NCI-H510A treated with DMSO at 0.1 percent for 48 hours (cell line): ENCODE results near the gene USP43.
"Not testable (repeated sequence)": the region's sequence is repeated elsewhere in the genome, so short reads cannot be mapped to it uniquely, and the experiment has no call there.

Source experiments
- DNase-seq: peaks from one replicate; lab custom pipeline; 2025; lab: John Stamatoyannopoulos, UW

The USP43 gene

GRCh38 chr17:9644910-9645751 lies at the start of gene USP43:
Gene USP43, plus strand, starts transcription at chr17:9645517. Its CDS starts 116 bp downstream, at chr17:9645633.
- DNase-seq = peak; percentile 84

GRCh38 chr17:9597638-9598037 lies 47.7 kb upstream of the USP43 start:
- DNase-seq = not testable (repeated sequence)

DNA sequence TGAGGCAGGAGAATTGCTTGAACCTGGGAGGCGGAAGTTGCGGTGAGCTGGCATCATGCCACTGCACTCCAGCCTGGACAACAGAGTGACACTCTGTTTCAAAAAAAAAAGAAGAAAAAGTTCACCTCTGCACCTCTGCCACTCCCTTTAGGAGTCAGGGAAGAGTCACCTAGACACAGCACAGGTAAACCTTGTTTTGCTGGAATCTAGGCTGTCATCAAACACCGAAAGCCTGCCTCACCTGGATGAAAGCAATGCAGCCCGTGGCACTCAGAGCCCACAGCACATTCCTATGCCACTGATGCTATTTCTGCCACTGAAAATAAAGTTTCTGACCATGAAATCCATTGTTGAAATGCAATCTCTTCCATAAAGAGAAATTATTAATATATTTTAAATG lies 46.7 kb upstream of the USP43 start:
- DNase-seq = no peak

- DNase-seq = not testable (repeated sequence)
Measured at GRCh38 chr17:9604583-9604982, 40.7 kb upstream of the USP43 start.

DNA sequence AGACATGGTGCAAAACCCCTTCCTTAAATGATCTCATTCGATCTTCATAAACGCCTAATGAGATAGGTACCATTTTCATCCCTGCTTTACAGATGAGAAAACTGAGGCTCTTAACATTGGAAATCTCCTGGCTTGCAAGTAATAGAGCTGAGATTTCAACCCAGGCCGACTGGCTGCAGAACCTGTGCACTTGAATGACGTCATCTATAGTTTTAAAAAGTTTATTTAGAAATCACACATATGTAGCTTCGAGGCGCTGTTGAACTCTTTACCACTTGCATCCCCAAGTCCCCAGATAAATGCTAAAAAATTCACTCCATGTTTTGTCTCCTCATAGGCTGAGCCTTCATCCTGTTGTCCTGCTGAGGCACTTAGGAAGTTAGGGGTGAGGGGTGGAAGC lies 38.9 kb upstream of the USP43 start:
- no peak for DNase-seq

- DNase-seq = not testable (repeated sequence)
Measured at GRCh38 chr17:9607058-9607457, 38.3 kb upstream of the USP43 start.

- no peak for DNase-seq
Measured at GRCh38 chr17:9611557-9611956, 33.8 kb upstream of the USP43 start.

GRCh38 chr17:9612006-9612405 lies 33.3 kb upstream of the USP43 start:
- DNase-seq = no peak

GRCh38 chr17:9615486-9615885 lies 29.8 kb upstream of the USP43 start:
- DNase-seq = no peak

GRCh38 chr17:9622961-9623360 lies 22.4 kb upstream of the USP43 start:
- DNase-seq = no peak

- no peak for DNase-seq
Measured at GRCh38 chr17:9628509-9628908, 16.8 kb upstream of the USP43 start.

DNA sequence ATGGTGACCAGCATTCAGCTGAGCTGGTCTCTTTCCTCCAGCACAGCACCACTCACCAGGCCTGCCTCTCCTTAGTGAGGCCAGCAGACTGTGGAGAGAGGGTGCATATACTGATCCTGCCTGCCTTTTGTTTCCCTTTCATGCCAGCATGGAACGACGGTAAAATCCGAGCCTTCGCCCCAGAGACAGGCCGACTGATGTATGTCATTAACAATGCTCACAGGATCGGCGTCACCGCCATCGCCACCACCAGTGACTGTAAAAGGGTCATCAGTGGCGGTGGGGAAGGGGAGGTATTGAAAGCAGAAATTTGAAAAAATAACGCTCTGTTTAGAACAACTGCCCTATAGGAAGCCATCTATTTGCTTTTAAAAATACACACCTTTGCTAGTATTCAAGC lies 12.6 kb upstream of the USP43 start:
- DNase-seq = no peak

DNA sequence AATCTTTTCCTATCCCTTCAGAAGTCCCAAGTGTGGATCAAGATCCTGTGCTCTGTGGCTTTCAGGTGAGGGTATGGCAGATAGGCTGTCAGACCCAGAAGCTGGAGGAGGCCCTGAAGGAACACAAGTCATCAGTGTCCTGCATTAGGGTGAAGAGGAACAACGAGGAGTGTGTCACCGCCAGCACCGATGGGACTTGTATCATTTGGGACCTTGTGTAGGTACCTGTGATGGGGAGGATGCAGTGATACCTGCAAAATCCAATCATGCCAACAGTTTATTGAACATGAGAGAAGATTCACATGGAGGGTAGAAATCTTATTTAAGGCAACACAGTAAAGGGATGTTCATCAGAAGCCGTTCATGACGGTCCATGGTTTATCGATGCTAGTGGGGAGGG lies 10.0 kb upstream of the USP43 start:
- no peak for DNase-seq

- no peak for DNase-seq
Measured at GRCh38 chr17:9636501-9636900, 8.8 kb upstream of the USP43 start.

- DNase-seq = not testable (repeated sequence)
Measured at GRCh38 chr17:9640388-9640787, 4.9 kb upstream of the USP43 start.

DNA sequence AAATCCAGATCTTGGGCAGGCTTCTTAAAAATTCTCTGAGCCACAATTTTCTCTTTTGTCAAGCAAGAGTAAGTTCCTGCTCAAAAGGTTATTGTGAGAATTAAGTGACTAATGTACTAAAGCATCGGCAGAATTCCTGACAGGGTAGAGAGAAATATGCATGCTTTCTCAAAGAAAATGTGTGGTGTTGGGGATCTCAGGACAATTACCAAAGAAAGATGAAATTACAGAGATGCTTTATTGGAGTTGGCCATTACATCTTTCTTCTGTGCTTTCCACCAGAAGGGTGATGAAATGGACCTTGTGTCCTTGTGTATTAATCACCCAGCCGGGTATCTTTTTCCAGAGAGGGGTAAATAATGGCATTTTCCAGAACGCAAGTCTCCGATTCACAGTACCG lies 1.7 kb upstream of the USP43 start:
- no peak for DNase-seq

GRCh38 chr17:9645851-9646545 lies 681 bp downstream of the USP43 start:
- DNase-seq = peak; percentile 58

- peak; percentile 34 for DNase-seq
Measured at GRCh38 chr17:9646546-9646885, 1.2 kb downstream of the USP43 start.

DNA sequence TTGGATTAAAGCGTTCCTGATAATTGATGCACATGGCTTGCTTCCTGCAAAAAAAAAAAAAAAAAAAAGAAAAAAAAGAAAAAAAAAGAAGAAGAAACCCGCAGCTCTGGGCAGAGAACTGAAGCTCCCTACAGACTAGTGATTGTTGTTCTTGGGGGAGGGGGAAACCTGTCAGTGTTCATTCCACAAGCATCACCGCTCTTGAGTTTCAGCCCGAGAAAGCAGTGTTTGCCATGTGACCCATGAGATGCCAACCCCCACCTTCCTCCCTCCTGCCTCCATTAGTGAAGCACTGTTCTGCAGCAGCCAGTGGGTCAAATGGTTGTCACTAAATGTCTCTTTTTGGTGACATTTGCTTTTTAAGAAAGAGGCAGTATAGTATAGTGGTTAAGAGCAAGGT lies 1.7 kb downstream of the USP43 start:
- peak; percentile 17 for DNase-seq

DNA sequence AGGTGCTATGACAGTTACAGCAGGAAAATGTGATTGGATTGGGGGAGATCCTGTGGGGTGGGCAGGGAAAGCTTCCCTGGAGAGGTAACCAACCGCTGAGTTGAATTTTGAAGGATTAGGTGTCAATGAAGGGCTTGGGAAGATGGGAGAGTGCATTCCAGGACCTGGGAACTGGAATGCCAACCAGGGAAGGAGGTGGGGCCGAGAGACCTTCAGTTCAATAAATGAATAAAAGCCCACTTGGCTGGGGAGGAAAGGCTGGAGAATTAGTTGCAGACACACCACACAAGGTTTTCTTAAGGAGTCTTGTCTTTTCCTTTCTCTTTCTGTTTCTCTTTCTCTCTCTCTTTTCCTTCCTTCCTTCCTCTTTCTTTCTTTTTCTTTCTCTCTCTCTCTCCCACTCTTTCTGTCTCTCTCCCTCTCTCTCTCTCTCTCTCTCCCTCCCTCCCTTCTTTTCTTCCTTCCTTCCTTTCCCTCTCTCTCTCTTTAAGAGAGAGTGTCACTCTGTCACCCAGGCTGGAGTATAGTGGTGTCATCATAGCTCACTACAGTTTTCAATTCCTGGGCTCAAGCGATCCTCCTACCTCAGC lies 3.3 kb downstream of the USP43 start:
- no peak for DNase-seq

DNA sequence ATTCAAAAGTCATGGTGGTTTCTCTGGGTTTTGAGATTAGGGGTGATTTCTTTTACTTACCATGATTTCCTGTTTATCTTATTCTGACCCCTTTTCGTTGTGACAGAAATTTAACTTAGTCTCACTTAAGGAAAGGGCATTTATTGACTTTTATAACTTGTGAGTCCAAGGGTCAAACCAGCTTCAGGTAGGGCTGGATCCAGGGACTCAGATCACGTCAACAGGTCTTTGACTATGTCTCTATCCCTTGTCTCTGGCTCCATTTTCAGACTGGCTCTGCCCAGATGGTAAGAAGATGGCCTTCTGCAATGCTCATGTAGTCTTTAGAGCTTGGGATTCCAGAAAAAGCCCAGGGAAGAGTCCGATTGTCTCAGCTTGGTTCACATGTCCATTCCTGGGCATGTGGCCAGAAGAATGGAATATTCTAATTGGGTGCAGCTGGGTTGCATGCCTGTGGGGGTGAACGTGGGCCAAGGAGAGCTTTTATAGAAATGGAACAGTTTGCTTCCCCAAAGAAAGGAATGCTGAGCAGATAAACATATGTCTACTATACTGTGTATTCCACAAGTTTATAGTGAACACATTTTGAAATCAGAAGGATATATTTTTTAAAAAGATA lies 13.4 kb downstream of the USP43 start:
- no peak for DNase-seq

- DNase-seq = no peak
Measured at GRCh38 chr17:9661027-9661426, 15.7 kb downstream of the USP43 start.

DNA sequence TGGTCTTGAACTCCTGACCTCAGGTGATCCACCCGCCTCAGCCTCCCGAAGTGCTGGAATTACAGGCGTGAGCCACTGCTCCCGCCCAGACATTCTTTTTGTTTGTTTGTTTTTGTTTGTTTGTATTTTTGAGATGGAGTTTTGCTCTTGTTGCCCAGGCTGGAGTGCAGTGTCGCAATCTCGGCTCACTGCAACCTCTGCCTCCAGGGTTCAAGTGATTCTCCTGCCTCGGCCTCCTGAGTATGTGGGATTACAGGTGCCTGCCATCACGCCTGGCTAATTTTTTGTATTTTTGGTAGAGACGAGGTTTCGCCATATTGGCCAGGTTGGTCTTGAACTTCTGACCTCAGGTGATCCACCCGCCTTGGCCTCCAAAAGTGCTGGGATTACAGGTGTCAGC lies 18.2 kb downstream of the USP43 start:
- not testable (repeated sequence) for DNase-seq
